CD14-positive monocyte (primary cell): ENCODE measurements around the gene POMT1. TPM values are rescaled to one million over a fixed set of nuclear protein-coding genes. Genes with fewer than 3 reads are reported as not detected.
A peak's percentile ranks its signal among the peaks of the same experiment; 100 is the strongest.

Experiments used
- DNase-seq, 3 donors: peaks; one replicate each; pipeline ENCODE4 v3.0.0-alpha.2; 2011 to 2022
- H2AFZ ChIP-seq: 2 replicates; pipeline ENCODE4 v1.6.0; 2012; ENCODE audit warnings: mild to moderate bottlenecking, low read depth, low read length, inconsistent platforms; ENCODE audit not compliant: insufficient read depth, poor library complexity, severe bottlenecking
- H3K27ac ChIP-seq, 2 donors: 1 replicate in 1 of 2; 2 replicates in 1 of 2; pipeline ENCODE4 v1.5.1; 2012 to 2013; ENCODE audit warnings: low read length in 2 of 2, control low read depth in 1 of 2, inconsistent platforms in 1 of 2, low read depth in 1 of 2, mild to moderate bottlenecking in 1 of 2
- H3K27me3 ChIP-seq, 2 donors: one replicate each; pipeline versions ENCODE4 v1.6.0 to v1.6.1; 2011 to 2013; ENCODE audit warnings: low read length in 2 of 2; ENCODE audit not compliant: control insufficient read depth in 2 of 2, insufficient read depth in 2 of 2
- H3K36me3 ChIP-seq, 2 donors: replicated peaks in 1 of 2; 1 replicate in 1 of 2; 2 replicates in 1 of 2; pipeline versions ENCODE4 v1.5.1 to v1.6.1; 2012 to 2013; ENCODE audit warnings: low read length in 2 of 2, control low read depth in 1 of 2, inconsistent platforms in 1 of 2, mild to moderate bottlenecking in 1 of 2; ENCODE audit not compliant: insufficient read depth in 2 of 2, control insufficient read depth in 1 of 2
- H3K4me1 ChIP-seq, 2 donors: 1 replicate in 1 of 2; 2 replicates in 1 of 2; pipeline versions ENCODE4 v1.5.1 to v1.6.1; 2012 to 2013; ENCODE audit warnings: low read length in 2 of 2, control low read depth in 1 of 2, inconsistent platforms in 1 of 2, mild to moderate bottlenecking in 1 of 2, moderate library complexity in 1 of 2; ENCODE audit not compliant: insufficient read depth in 2 of 2, control insufficient read depth in 1 of 2
- H3K4me2 ChIP-seq: replicated peaks from 2 replicates; pipeline ENCODE3; 2012; ENCODE audit warnings: low read length, moderate library complexity, mild to moderate bottlenecking; ENCODE audit not compliant: poor library complexity, severe bottlenecking; ENCODE audit errors: extremely low read depth
- H3K4me3 ChIP-seq, 3 experiments: fragments of 200-600 bp in 1 of 3; sonication (generic) in 1 of 3; replicated peaks in 1 of 3; 1 replicate in 2 of 3; 2 replicates in 1 of 3; pipeline ENCODE4 v1.5.1; 2011 to 2013; ENCODE audit warnings: low read length in 3 of 3, mild to moderate bottlenecking in 3 of 3, control low read depth in 2 of 3, low read depth in 2 of 3, inconsistent platforms in 1 of 3, moderate library complexity in 1 of 3
- H3K79me2 ChIP-seq: 2 replicates; pipeline ENCODE4 v1.6.0; 2012; ENCODE audit warnings: mild to moderate bottlenecking, control low read depth, inconsistent platforms, low read length, moderate library complexity; ENCODE audit not compliant: insufficient read depth
- H3K9ac ChIP-seq: 2 replicates; pipeline ENCODE4 v1.6.0; 2017; ENCODE audit warnings: low read length, mild to moderate bottlenecking; ENCODE audit not compliant: insufficient read depth, poor library complexity, severe bottlenecking
- H3K9me3 ChIP-seq, 2 donors: replicated peaks in 1 of 2; 1 replicate in 1 of 2; 2 replicates in 1 of 2; pipeline versions ENCODE4 v1.5.1 to v1.6.1; 2012 to 2013; ENCODE audit warnings: low read length in 2 of 2, control low read depth in 1 of 2; ENCODE audit not compliant: control insufficient read depth in 1 of 2, insufficient read depth in 1 of 2
- H4K20me1 ChIP-seq: 2 replicates; pipeline ENCODE4 v1.6.0; 2012; ENCODE audit warnings: mild to moderate bottlenecking, low read length, control low read depth, moderate library complexity; ENCODE audit not compliant: insufficient read depth
- H3K27ac Mint-ChIP-seq, 7 donors: one replicate each; pipeline ENCODE4 v1.8.0; 2020; ENCODE audit warnings: mild to moderate bottlenecking in 7 of 7, mixed read lengths in 7 of 7, moderate library complexity in 6 of 7, inconsistent platforms in 2 of 7
- H3K27me3 Mint-ChIP-seq, 3 donors: one replicate each; pipeline ENCODE4 v1.8.0; 2021 to 2022; ENCODE audit warnings: low read depth in 3 of 3, mild to moderate bottlenecking in 3 of 3, mixed read lengths in 3 of 3, moderate library complexity in 3 of 3, inconsistent platforms in 1 of 3
- H3K36me3 Mint-ChIP-seq, 2 donors: one replicate each; pipeline ENCODE4 v1.8.0; 2020; ENCODE audit warnings: mixed read lengths in 2 of 2, inconsistent platforms in 1 of 2, mild to moderate bottlenecking in 1 of 2
- H3K4me1 Mint-ChIP-seq: one replicate; pipeline ENCODE4 v1.8.0; 2020; ENCODE audit warnings: mild to moderate bottlenecking, mixed read lengths
- H3K4me3 Mint-ChIP-seq, 2 donors: one replicate each; pipeline ENCODE4 v1.8.0; 2020; ENCODE audit warnings: mild to moderate bottlenecking in 2 of 2, mixed read lengths in 2 of 2, moderate library complexity in 1 of 2
- H3K9me3 Mint-ChIP-seq, 7 donors: one replicate each; pipeline ENCODE4 v1.8.0; 2020 to 2022; ENCODE audit warnings: mixed read lengths in 7 of 7, mild to moderate bottlenecking in 6 of 7, moderate library complexity in 6 of 7, inconsistent platforms in 2 of 7
- CTCF ChIP-seq: fragments of 200-600 bp; IDR thresholded peaks from one replicate; pipeline ENCODE4 v1.8.0; 2022; ENCODE audit warnings: antibody characterized with exemption, mild to moderate bottlenecking
- WGBS: methylation state at CpG from one replicate; pipeline ENCODE4 v1.1.5; 2013; ENCODE audit warnings: missing lambda C conversion rate; ENCODE audit not compliant: insufficient coverage; 5-methylcytosine and 5-hydroxymethylcytosine counted together
- intact Hi-C, 2 donors: fragments of 100-400 bp; cut with micrococcal nuclease; formaldehyde crosslinking; loops; one replicate each; pipeline versions ENCODE4 v1.15.0 to v1.15.1; 2023
- polyA plus RNA-seq, 3 donors: library from polyadenylated mRNA; depleted of rRNA in 1 of 3; unstranded in 2 of 3; stranded (reverse) in 1 of 3; fragments of 300-500 nt in 2 of 3; fragments of >200 nt in 1 of 3; fragmentation: Illumina TruSeq in 2 of 3; gene quantifications; 1 replicate in 2 of 3; 2 replicates in 1 of 3; pipeline ENCODE4 v1.2.3, GENCODE V29; 2012 to 2021

The POMT1 gene
- polyA plus RNA-seq, 3 donors = 5.9 to 22.3 (median 7.5) TPM

DNA sequence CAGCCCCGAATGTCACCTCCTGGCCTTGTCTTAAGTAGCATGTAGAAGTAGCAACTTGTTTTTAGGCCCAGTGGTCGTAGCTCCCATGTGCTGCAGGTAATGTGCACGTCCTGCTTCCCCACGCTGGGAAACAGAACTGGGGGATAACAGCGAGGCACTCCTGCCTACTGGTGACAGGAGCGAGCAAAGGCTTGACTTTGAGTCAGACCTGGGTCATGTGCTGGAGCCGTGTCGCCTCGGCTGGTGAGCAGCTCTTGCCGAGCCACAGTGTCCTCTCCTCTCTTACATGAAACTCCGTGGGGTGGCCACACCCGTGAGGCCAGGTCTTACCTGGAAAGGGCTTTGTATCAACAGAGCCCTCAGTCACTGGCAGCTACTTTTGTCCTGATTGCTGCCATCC is 17.5 kb upstream of the POMT1 start:
- no peaks in the 10 kb centered on the region for H3K79me2 ChIP-seq
- no peaks in the 10 kb centered on the region for H3K9me3 ChIP-seq
- TF ChIP-seq CTCF = no peak
- intact Hi-C loops = no loop called here
- H2AFZ ChIP-seq = no peak overlapping the region
- H3K9ac ChIP-seq = no peak overlapping the region
- no peak overlapping the region for H3K4me3 ChIP-seq
- no peaks in the 10 kb centered on the region for H3K27me3 Mint-ChIP-seq
- no peak overlapping the region for H3K4me3 Mint-ChIP-seq
- WGBS = 98% methylated on average over 12 of the region's 12 CpGs
- peaks cover 95 to 98% of the 10 kb centered on the region in 2 donors for H3K36me3 ChIP-seq
- no peak overlapping the region for H3K27ac ChIP-seq
- DNase-seq = no peak
- H3K36me3 Mint-ChIP-seq = peaks cover 96 to 99% of the 10 kb centered on the region in 2 donors
- H3K27ac Mint-ChIP-seq = no peak overlapping the region
- H3K27me3 ChIP-seq = no peaks in the 10 kb centered on the region
- H3K4me1 Mint-ChIP-seq = no peaks in the 10 kb centered on the region
- H3K9me3 Mint-ChIP-seq = peaks cover 0 to 2% (median 0%) of the 10 kb centered on the region in 7 donors
- peaks cover 49% of the 10 kb centered on the region for H4K20me1 ChIP-seq
- no peaks in the 10 kb centered on the region for H3K4me1 ChIP-seq
- H3K4me2 ChIP-seq = no peak overlapping the region

GRCh38 chr9:131485728-131486422 is 16.8 kb upstream of the POMT1 start:
- Histone ChIP-seq H3K4me3 (no peak overlapping the region), H4K20me1 (peaks cover 43% of the 10 kb centered on the region), H3K9me3 (no peaks in the 10 kb centered on the region), H3K79me2 (no peaks in the 10 kb centered on the region), H3K36me3 (peaks cover 96 to 98% of the 10 kb centered on the region in 2 donors), H3K9ac (no peak overlapping the region), H3K4me2 (no peak overlapping the region), H3K27me3 (no peaks in the 10 kb centered on the region), H3K4me1 (no peaks in the 10 kb centered on the region), H3K27ac (no peak overlapping the region), H2AFZ (no peak overlapping the region)
- no peak overlapping the region for H3K4me3 Mint-ChIP-seq
- peak overlapping the region in 1 of 7 donors; percentile 75 for H3K27ac Mint-ChIP-seq
- TF ChIP-seq CTCF = no peak
- H3K36me3 Mint-ChIP-seq = peaks cover 97 to 99% of the 10 kb centered on the region in 2 donors
- H3K9me3 Mint-ChIP-seq = peaks cover 0 to 2% (median 0%) of the 10 kb centered on the region in 7 donors
- DNase-seq = no peak
- WGBS = 97% methylated on average over 8 of the region's 19 CpGs
- intact Hi-C loops = no loop called here
- H3K27me3 Mint-ChIP-seq = peaks cover 0 to 1% (median 0%) of the 10 kb centered on the region in 3 donors
- H3K4me1 Mint-ChIP-seq = no peaks in the 10 kb centered on the region
